K562 (cell line): Measurements from ENCODE around the gene DGKZ. TPM values are rescaled to one million over a fixed set of nuclear protein-coding genes. Genes with fewer than 3 reads are reported as not detected.

Experiments
- ATAC-seq: fragments of 200-7000 bp; cut with Tn5 transposase; 3 replicates; pipeline ENCODE4 v1.9.1; 2020; ENCODE audit warnings: moderate library complexity
- BruUV-seq: library from RNA; stranded (reverse); fragments of 400-500 nt; replicated peaks from 2 replicates; lab custom pipeline; 2021; lab: Mats Ljungman, UMichigan
- CTCF ChIA-PET: fragments of 300-600 bp; formaldehyde crosslinking; extraction: SDS; loops from one replicate; lab custom pipeline; 2021; ENCODE audit warnings: low intra/inter-chr PET ratio; lab: Yijun Ruan, JAX
- POLR2A ChIA-PET: fragments of 300-600, 350-650 bp; sonication (Branson Sonifier 250); formaldehyde crosslinking; extraction: SDS; loops from one replicate; lab custom pipeline; 2021; ENCODE audit warnings: antibody characterized with exemption, inconsistent platforms; lab: Yijun Ruan, JAX
- DNase-seq, 4 experiments: peaks; one replicate each; pipeline versions ENCODE4 v3.0.0 to v3.0.0-alpha.2; 2011 to 2018; ENCODE audit warnings: low spot score in 3 of 4, mixed read lengths in 3 of 4; ENCODE audit errors: extremely low read depth in 1 of 4
- FAIRE-seq: peaks from 2 replicates; lab custom pipeline; 2011; peaks lifted over from hg19 to GRCh38; lab: Jason Lieb, UNC
- H2AFZ ChIP-seq: 2 replicates; pipeline ENCODE4 v1.6.0; 2011; ENCODE audit warnings: low read depth, low read length, control low read depth, inconsistent platforms
- H3K27ac ChIP-seq: fragments of 200-600 bp; 3 replicates; pipeline ENCODE4 v1.8.0; 2011; ENCODE audit warnings: low read depth, mild to moderate bottlenecking, control low read depth, inconsistent platforms, low read length, moderate library complexity, mixed read lengths; ENCODE audit errors: extremely low read depth
- H3K27me3 ChIP-seq, 2 experiments: fragments of 300-600 bp in 1 of 2; 2 replicates in 1 of 2; 3 replicates in 1 of 2; pipeline versions ENCODE4 v1.6.0 to v1.8.0; 2011; ENCODE audit warnings: inconsistent platforms in 2 of 2, low read length in 2 of 2, mild to moderate bottlenecking in 1 of 2, mixed read lengths in 1 of 2, moderate library complexity in 1 of 2; ENCODE audit not compliant: control insufficient read depth in 2 of 2, insufficient read depth in 2 of 2
- H3K36me3 ChIP-seq: fragments of 300-600 bp; 3 replicates; pipeline ENCODE4 v1.8.0; 2011; ENCODE audit warnings: mild to moderate bottlenecking, low read length, inconsistent platforms; ENCODE audit not compliant: control insufficient read depth, insufficient read depth
- H3K4me1 ChIP-seq, 2 experiments: fragments of 200-600 bp in 1 of 2; replicated peaks in 1 of 2; 2 replicates in 1 of 2; 3 replicates in 1 of 2; pipeline versions ENCODE4 v1.5.1 to v1.8.0; 2011; ENCODE audit warnings: inconsistent platforms in 2 of 2, low read length in 2 of 2, mild to moderate bottlenecking in 1 of 2, mixed read lengths in 1 of 2, moderate library complexity in 1 of 2; ENCODE audit not compliant: control insufficient read depth in 2 of 2, insufficient read depth in 2 of 2
- H3K4me2 ChIP-seq: 2 replicates; pipeline ENCODE4 v1.6.1; 2011; ENCODE audit warnings: low read length, control low read depth, inconsistent platforms, mixed read lengths; ENCODE audit not compliant: insufficient read depth
- H3K4me3 ChIP-seq: fragments of 200-600 bp; sonication (generic), shearing (Covaris generic); 2 replicates; pipeline ENCODE4 v1.5.1; 2016; ENCODE audit warnings: control low read depth, inconsistent platforms
- H3K79me2 ChIP-seq: fragments of 200-600 bp; 3 replicates; pipeline ENCODE4 v1.8.0; 2011; ENCODE audit warnings: low read length, inconsistent platforms; ENCODE audit not compliant: control insufficient read depth, insufficient read depth
- H3K9ac ChIP-seq, 2 experiments: 2 replicates each; pipeline versions ENCODE4 v1.6.0 to v1.6.1; 2011; ENCODE audit warnings: low read depth in 2 of 2, low read length in 2 of 2, control low read depth in 1 of 2, inconsistent platforms in 1 of 2, mild to moderate bottlenecking in 1 of 2, mixed read lengths in 1 of 2; ENCODE audit not compliant: insufficient read depth in 1 of 2
- H3K9me1 ChIP-seq: one replicate; pipeline ENCODE4 v1.6.0; 2011; ENCODE audit warnings: inconsistent platforms, mild to moderate bottlenecking, low read length, moderate library complexity; ENCODE audit not compliant: control insufficient read depth, insufficient read depth
- H3K9me3 ChIP-seq: replicated peaks from 2 replicates; pipeline ENCODE4 v1.5.1; 2011; ENCODE audit warnings: low read depth, low read length, inconsistent platforms; ENCODE audit not compliant: control insufficient read depth, insufficient read depth
- H4K20me1 ChIP-seq: replicated peaks from 2 replicates; pipeline ENCODE4 v1.6.1; 2011; ENCODE audit warnings: low read length, inconsistent platforms, mixed read lengths; ENCODE audit not compliant: control insufficient read depth, insufficient read depth
- ADNP ChIP-seq: fragments of 200-800 bp; sonication (Bioruptor generic); IDR thresholded peaks from 2 replicates; pipeline ENCODE4 v1.6.1; 2016; ENCODE audit warnings: missing genetic modification characterization, missing compliant biosample characterization
- ARID4B ChIP-seq: sonication (generic); formaldehyde crosslinking; IDR thresholded peaks from 2 replicates; pipeline ENCODE4 v1.8.0; 2022; ENCODE audit warnings: mild to moderate bottlenecking, missing genetic modification reagents
- ETV5 ChIP-seq: sonication (generic); formaldehyde crosslinking; IDR thresholded peaks from 2 replicates; pipeline ENCODE4 v1.4.0; 2020; ENCODE audit warnings: low read depth, mild to moderate bottlenecking, missing genetic modification reagents
- JUN ChIP-seq, 2 experiments: sonication (generic) in 1 of 2; formaldehyde crosslinking in 1 of 2; IDR thresholded peaks; 2 replicates each; pipeline versions ENCODE4 v1.6.1 to v1.8.0; 2012 to 2022; ENCODE audit warnings: borderline replicate concordance in 2 of 2, mild to moderate bottlenecking in 2 of 2, improper control_type of control experiment in 1 of 2, low read depth in 1 of 2, low read length in 1 of 2, missing genetic modification reagents in 1 of 2
- MAFG ChIP-seq: fragments of 450-650 bp; conservative IDR thresholded peaks from 2 replicates; pipeline ENCODE4 v1.6.1; 2016; ENCODE audit warnings: missing genetic modification characterization, missing compliant biosample characterization
- MIER1 ChIP-seq: fragments of 450-650 bp; IDR thresholded peaks from 2 replicates; pipeline ENCODE4 v1.6.1; 2016; ENCODE audit warnings: antibody characterized with exemption, mild to moderate bottlenecking, low read depth
- SMAD4 ChIP-seq: fragments of 250-450 bp; sonication (Bioruptor Pico); conservative IDR thresholded peaks from 2 replicates; pipeline ENCODE4 v1.8.0; 2021; ENCODE audit warnings: inconsistent platforms, mild to moderate bottlenecking, moderate library complexity
- ZNF143 ChIP-seq: sonication (generic); formaldehyde crosslinking; IDR thresholded peaks from 2 replicates; pipeline ENCODE4 v1.9.0; 2022; ENCODE audit warnings: mild to moderate bottlenecking, missing genetic modification reagents
- ZNF23 ChIP-seq: fragments of 250-450 bp; sonication (Bioruptor Pico); IDR thresholded peaks from 2 replicates; pipeline ENCODE4 v1.4.0; 2020; ENCODE audit warnings: mild to moderate bottlenecking
- ZZZ3 ChIP-seq: fragments of 450-650 bp; IDR thresholded peaks from 2 replicates; pipeline ENCODE4 v1.6.1; 2016; ENCODE audit warnings: antibody characterized with exemption, mild to moderate bottlenecking, moderate library complexity
- WGBS: fragments of 100-300 bp; shearing (Covaris generic); methylation state at CpG from one replicate; pipeline ENCODE4 v1.1.6; 2016; ENCODE audit warnings: low coverage, mixed read lengths; ENCODE audit not compliant: insufficient coverage; ENCODE audit errors: missing lambda C conversion rate; 5-methylcytosine and 5-hydroxymethylcytosine counted together
- in situ Hi-C: fragments of 300-500 bp; cut with MboI; formaldehyde crosslinking; loops from 4 replicates; pipeline ENCODE4 v1.15.0; 2018; ENCODE audit warnings: inconsistent platforms, mixed read lengths
- intact Hi-C: fragments of 100-400 bp; cut with micrococcal nuclease; formaldehyde crosslinking; loops from 2 replicates; pipeline ENCODE4 v1.14.2; 2022
- polyA plus RNA-seq, 8 experiments: library from polyadenylated mRNA; depleted of rRNA in 4 of 8; stranded (reverse) in 5 of 8; unstranded in 3 of 8; fragments of >200 nt; fragmentation: Nextera tagmentation in 2 of 8; fragmentation: Illumina TruSeq in 1 of 8; extraction: Ambion mirVana in 2 of 8; extraction: Trizol in 1 of 8; gene quantifications; 2 replicates each; pipeline versions ENCODE4 v1.2.1 to v1.2.3, GENCODE V29; 2011 to 2014; ENCODE audit warnings: inconsistent platforms in 1 of 8, missing spikeins in 1 of 8
- total RNA-seq, 7 experiments: library from RNA; depleted of rRNA in 6 of 7; stranded (reverse); fragments of >200 nt in 6 of 7; fragmentation: Illumina TruSeq in 2 of 7; extraction: Trizol in 2 of 7; gene quantifications; 2 replicates each; pipeline versions ENCODE4 v1.2.1 to v1.2.3, GENCODE V29; 2011 to 2021; ENCODE audit warnings: low replicate concordance in 1 of 7

The DGKZ gene
- total and polyA plus RNA-seq, 9 of the 15 experiments (the other 6 are each of a cell fraction or from before 2014, with no cell fraction given), result 0.51 to 100 (median 44.2) TPM

DNA sequence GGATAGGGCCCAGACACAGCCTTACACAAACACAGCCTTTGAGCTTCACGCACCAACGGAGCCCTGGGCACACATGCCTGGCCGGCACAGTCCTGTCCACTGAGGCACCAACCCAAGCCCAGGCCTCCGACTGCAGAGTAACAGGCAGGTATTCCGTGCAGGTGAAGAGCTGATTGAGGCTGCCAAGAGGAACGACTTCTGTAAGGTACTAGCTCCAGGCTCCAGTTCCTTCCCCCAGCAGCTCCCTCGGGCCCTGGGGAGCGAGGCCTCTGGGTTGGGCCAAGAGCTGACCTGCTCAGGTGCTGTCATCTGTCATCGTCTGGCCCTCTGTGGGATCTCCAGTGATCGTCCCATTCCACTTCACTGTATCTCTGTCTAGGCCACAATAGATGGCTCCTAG lies 31.0 kb downstream of the DGKZ start:
- Histone ChIP-seq H4K20me1 (no peaks in the 10 kb centered on the region; the same call in 1 of the 2 replicates), H3K9ac (peak overlapping the region in 1 of 2 experiments; percentile 22; a peak in 1 of 4 replicates), H3K4me3 (no peak overlapping the region), H2AFZ (no peak overlapping the region), H3K9me1 (peaks cover 7% of the 10 kb centered on the region), H3K4me1 (peaks cover 24 to 57% of the 10 kb centered on the region in 2 experiments), H3K36me3 (peaks cover 62% of the 10 kb centered on the region; the same call in 2 of the 3 replicates), H3K79me2 (peaks cover 16% of the 10 kb centered on the region), H3K27me3 (no peaks in the 10 kb centered on the region), H3K27ac (no peak overlapping the region), H3K4me2 (no peak overlapping the region), H3K9me3 (no peaks in the 10 kb centered on the region)
- FAIRE-seq (no peak), ATAC-seq (no peak), DNase-seq (no peak)
- no TSS peak for BruUV-seq
- CTCF ChIA-PET, result no interaction called here
- POLR2A ChIA-PET, result interaction anchor here (0.7 to 2.3 kb wide), 4 partner anchors 13 to 26 kb away, joined by 3 to 10 read pairs (median 6); partner anchors contain the start of gene CHRM4
- intact Hi-C loops, result no loop called here
- in situ Hi-C loops, result no loop called here
- 95% methylated on average over 10 of the region's 10 CpGs for WGBS
- TF ChIP-seq JUN (IDR thresholded peaks at IDR 0.05; ENCODE audit: borderline replicate concordance, low read depth, low read length) (no peak), JUN (CRISPR knock-in tag; IDR thresholded peaks at IDR 0.05; ENCODE audit: borderline replicate concordance) (no peak), ZNF23 (CRISPR knock-in tag) (no peak), ADNP (tag) (no peak), ARID4B (no peak), ZZZ3 (no peak), MAFG (tag) (no peak), ZNF143 (CRISPR knock-in tag) (no peak), ETV5 (CRISPR knock-in tag) (no peak), SMAD4 (CRISPR knock-in tag) (no peak), MIER1 (no peak)
